A673 (cell line): ENCODE data around the gene NFATC4.

Source experiments
- EZH2 ChIP-seq: fragments of 200-600 bp; sonication (generic); IDR thresholded peaks from 2 replicates; pipeline ENCODE4 v1.6.1; 2017; ENCODE audit warnings: borderline replicate concordance, low read depth, mild to moderate bottlenecking, mixed read lengths, antibody characterized with exemption, low read length; ENCODE audit not compliant: poor library complexity, severe bottlenecking
- TF ChIP-seq, protein P1 (sequence below): fragments of 300-800, 200-600 bp; sonication (generic); conservative IDR thresholded peaks from 2 replicates; pipeline ENCODE4 v1.5.1; 2017; ENCODE audit warnings: low read depth, mild to moderate bottlenecking, antibody characterized with exemption, low read length, moderate library complexity, mixed read lengths

DNA sequence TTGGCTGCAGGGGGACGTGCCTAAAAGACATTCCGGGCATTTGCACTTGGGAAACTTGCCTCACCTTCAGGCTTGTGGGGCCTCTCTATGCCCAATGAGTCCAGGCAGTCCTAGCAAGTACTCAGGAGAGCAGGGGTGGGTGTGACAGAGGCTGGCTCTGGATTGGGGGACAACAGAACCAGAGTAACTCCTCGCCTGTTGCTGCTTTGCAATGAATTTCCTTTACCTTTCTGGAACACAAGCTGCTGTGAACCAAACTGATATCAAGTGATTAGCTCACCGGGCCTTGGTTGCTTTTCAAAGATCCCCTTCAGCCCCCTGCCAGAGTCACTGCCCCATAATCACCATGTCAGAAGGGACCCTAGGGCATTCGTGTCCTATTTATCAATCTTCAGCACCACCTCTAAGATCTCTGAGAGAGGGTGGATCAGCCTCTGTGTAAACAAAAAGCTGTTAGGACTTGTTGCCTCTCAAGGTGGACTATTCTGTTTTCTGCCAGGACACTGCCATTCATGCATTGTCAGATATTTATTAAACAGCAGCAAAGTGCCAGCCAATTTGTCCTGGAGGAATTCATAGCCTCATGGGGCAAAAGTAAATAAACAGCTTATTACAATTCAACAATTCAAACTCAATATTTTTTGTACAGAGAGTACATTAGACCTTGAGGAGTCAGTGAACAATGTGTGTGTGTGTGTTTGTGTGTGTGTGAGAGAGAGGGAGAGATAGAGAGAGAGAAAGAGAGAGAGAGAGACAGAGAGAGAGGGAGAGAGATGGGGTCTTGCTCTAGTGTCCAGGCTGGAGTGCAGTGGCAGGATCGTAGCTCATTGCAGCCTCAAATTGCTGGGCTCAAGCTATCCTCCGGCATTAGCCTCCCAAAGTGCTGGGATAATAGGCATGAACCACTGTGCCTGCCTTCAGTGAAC, 11.3 kb downstream of the NFATC4 start:
- no peak for TF ChIP-seq EZH2
- TF ChIP-seq, protein P1, sequence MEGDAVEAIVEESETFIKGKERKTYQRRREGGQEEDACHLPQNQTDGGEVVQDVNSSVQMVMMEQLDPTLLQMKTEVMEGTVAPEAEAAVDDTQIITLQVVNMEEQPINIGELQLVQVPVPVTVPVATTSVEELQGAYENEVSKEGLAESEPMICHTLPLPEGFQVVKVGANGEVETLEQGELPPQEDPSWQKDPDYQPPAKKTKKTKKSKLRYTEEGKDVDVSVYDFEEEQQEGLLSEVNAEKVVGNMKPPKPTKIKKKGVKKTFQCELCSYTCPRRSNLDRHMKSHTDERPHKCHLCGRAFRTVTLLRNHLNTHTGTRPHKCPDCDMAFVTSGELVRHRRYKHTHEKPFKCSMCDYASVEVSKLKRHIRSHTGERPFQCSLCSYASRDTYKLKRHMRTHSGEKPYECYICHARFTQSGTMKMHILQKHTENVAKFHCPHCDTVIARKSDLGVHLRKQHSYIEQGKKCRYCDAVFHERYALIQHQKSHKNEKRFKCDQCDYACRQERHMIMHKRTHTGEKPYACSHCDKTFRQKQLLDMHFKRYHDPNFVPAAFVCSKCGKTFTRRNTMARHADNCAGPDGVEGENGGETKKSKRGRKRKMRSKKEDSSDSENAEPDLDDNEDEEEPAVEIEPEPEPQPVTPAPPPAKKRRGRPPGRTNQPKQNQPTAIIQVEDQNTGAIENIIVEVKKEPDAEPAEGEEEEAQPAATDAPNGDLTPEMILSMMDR, result no peak
